SKM-1 (cell line): ENCODE measurements around the gene LRIF1.
"Not testable (repeated sequence)": the region's sequence is repeated elsewhere in the genome, so short reads cannot be mapped to it uniquely, and the experiment has no call there.

Experiments used
- DNase-seq: peaks from one replicate; lab custom pipeline; 2025; ENCODE audit not compliant: unreplicated experiment; lab: John Stamatoyannopoulos, UW

LRIF1 gene

GRCh38 chr1:110952031-110952430, 11.7 kb downstream of the LRIF1 start:
- no peak for DNase-seq

DNA sequence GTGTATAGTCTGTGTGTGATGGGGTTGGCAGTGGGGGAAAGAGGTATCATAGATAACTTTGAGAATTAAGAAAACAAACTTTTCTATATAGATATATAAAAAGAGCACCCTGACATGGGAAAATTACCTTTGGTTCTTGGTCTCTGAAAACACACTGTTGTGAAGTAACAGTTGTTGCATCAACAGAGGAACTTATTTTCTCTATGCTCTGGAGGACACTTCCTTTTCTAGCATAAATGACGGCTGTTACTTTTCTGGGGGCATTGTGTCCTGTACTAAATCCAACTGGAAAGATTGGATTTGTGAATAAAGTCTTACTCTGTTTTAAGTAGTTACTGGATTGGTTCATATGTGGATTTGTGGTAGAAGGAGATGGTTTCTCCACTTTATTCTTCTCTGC, 12.6 kb downstream of the LRIF1 start:
- DNase-seq, result no peak

- DNase-seq, result no peak
Observed at GRCh38 chr1:110948038-110948810, 15.5 kb downstream of the LRIF1 start.

DNA sequence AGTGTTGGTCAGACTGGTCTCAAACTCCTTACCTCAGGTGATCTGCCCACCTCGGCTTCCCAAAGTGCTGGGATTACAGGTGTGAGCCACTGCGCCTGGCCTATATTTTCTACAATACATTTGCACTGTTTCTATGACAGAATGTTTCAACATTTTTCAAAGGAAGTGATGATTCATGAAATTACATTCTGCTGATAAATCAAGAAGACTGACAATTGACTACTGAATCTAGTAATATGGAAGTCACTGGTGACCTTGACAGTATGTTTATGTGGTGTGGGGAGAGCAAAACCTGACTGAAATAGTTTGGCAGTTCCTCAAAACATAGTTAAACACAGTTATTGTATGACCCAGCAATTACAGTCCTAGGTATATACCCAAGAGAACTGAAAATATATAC, 18.1 kb downstream of the LRIF1 start:
- no peak for DNase-seq

DNA sequence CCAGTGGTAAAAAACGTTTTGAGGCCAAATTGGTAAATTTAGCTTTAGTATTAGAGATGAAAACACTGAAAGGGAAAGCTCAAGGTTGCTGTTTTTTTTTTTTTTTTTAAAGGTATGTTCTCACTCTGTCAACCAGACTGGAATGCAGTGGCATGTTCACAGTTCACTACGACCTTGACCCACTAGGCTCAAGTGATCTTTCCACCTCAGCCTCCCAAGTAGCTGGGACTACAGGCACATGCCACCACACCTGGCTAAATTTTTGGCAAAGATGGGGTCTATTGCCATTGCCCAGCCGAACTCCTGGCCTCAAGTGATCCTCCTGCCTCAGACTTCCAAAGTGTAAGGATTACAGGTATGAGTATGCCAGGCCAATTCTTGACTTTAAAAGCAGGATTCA, 18.9 kb downstream of the LRIF1 start:
- DNase-seq, result no peak

DNA sequence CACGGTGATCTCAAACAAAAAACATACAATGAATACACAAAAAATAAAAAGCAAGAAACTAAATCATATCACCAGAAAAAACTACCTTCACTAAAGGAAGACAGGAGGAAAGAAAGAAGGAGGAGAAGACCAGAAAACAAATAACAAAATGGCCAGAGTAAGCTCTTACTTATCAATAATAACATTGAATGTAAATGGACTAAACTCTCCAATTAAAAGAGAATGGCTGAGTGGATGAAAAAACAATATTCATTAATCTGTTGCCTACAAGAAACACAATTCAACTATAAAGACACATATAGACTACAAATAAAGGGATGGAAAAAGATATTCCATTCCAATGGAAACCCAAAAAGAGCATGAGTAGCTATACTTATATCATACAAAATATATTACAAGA, 27.2 kb downstream of the LRIF1 start:
- DNase-seq, result no peak

DNA sequence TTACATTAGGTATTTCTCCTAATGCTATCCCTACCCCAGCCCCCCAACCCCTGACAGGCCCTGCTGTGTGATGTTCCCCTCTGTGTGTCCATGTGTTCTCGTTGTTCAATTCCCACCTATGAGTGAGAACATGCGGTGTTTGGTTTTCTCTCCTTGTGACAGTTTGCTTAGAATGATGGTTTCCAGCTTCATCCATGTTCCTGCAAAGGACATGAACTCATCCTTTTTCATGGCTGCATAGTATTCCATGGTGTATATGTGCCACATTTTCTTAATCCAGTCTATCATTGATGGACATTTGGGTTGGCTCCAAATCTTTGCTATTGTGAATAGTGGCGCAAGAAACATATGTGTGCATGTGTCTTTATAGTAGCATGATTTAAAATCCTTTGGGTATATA, 32.6 kb downstream of the LRIF1 start:
- DNase-seq, result not testable (repeated sequence)

GRCh38 chr1:110928904-110929303, 34.8 kb downstream of the LRIF1 start:
- DNase-seq, result no peak

GRCh38 chr1:110928191-110928590, 35.5 kb downstream of the LRIF1 start:
- no peak for DNase-seq

DNA sequence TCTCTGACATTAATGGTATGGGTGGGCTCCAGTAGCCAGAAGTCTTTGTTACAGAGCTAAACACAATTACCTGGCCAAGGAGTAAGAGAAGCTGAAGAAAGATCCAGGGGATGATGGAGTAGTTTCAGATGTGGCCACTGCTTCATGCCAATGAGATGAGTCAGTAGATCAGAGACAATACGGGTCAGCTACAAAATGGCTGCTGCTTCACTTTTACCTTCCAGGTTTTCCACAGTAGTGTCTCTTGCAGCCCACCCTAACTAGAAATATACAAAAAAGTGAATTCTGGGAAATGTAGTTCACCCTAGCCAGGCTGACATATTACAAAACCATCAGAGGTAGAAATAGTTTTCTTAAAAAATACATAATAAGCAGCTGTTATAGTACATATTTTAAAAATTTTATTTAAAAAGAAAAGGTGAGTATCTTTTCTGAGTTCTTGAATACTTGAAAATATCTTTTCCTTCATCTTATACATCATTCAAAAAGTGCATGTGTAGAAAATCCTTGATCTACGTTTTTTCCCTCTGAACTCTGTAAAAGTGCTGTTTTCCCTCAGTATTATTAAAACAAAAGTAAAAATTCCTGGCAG, 36.1 kb downstream of the LRIF1 start:
- DNase-seq, result no peak

GRCh38 chr1:110921953-110922352, 41.8 kb downstream of the LRIF1 start:
- no peak for DNase-seq

GRCh38 chr1:110918016-110918415, 45.7 kb downstream of the LRIF1 start:
- no peak for DNase-seq

DNA sequence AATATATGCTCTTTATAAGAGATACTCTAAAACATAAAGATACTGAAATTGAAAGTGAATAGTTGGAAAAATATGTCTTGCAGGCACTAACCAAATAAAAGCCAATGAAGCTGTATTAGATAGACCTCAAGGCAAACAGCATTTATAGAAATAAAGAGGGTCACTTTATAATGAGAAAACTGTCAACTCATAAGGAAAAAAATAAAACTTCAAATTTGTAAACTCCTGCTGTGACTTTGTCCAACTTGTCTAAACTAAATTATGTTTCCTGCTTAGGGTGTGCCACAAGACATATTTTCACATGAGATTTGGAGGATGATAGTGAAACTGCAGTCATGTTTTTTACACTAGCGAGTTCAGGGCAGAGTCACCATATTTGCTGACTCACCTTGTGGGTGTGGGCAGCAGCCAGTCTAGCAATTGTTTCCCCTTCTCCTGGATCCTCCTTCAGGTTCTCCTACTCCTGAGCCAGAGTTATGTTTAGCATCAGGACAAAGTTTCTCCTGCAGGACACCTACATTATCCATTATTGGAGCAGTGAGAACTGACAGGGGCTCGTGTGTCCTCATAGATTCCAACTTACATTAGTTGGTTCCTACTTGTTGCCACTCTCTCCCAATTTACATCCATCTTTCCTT, 46.9 kb downstream of the LRIF1 start:
- no peak for DNase-seq

DNA sequence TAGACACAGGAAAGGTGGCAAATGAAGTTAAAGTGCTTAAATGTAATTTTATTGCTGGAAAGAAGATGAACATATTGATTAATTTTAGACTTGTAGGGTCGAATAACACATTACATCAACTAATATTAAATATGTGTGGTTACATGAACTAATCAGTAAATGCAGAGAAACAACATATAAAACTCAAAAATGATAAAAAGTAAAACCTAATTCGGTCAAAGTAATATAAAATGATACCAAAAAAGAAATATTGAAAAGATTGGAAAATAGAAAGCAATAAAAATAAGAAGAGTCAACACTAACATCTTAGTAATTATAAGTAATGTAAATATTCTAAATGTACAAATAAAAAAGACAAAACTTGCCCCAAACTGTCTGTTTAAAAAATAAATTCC, 47.5 kb downstream of the LRIF1 start:
- DNase-seq, result no peak

- DNase-seq, result no peak
Observed at GRCh38 chr1:110915804-110916203, 47.9 kb downstream of the LRIF1 start.

DNA sequence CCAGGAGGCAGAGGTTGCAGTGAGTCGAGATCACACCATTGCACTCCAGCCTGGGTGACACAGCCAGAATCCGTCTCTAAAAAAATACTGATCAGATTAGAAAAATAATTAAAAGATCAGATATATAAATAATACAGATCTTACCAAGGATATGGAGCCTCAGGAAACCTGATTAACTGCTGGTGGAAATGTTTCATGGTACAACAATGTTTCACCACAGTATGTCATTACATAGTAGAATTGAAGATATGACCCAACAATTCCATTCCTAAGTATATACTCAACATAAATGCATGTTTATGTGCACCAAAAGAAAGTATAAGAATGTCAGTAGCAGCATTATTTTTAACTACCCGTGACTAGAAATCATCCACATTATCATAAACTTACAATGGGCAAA, 49.0 kb downstream of the LRIF1 start:
- no peak for DNase-seq

DNA sequence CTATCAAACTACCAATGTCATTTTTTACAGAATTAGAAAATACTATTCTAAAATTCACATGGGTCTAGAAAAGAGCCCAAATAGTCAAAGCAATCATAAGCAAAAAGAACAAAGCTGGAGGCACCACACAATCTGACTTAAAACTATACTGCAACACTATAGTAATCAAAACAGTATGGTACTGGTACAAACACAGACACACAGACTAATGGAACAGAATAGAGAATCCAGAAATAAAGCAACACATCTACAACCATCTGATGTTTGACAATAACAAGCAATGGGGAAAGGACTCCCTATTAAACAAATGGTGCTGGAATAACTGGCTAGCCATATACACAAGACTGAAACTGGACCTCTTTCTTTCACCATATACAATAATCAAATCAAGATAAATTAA, 50.9 kb downstream of the LRIF1 start:
- no peak for DNase-seq

GRCh38 chr1:110903853-110904500, 59.7 kb downstream of the LRIF1 start:
- DNase-seq, result no peak

DNA sequence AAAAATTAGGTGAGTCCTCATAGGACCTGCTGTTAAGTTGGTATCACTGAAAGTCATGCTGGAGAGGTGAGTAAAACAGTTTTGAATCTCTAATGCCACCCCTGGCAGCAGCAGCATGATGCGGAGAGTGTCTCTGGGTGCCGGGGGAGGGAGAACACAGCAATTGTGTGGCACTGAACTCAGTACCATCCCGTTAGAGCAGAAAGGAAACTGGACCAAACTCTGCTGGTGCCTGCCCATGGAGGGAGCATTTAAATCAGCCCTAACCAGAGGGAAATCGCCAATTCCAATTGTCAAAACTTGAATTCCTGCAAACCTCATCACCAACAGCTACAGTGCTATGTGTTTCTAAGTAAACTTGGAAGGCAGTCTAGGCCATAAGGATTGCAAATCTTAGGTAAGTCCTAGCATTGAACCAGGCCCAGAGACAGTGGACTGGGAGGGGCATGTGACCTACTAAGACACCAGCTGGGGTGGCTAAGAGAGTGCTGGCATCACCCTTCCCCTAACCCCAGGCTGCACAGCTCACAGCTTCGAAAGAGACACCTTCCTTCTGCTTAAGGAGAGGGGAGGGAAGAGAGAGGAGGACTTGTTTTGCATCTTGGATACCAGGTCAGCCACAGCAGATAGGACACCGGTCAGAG, 60.8 kb downstream of the LRIF1 start:
- no peak for DNase-seq

DNA sequence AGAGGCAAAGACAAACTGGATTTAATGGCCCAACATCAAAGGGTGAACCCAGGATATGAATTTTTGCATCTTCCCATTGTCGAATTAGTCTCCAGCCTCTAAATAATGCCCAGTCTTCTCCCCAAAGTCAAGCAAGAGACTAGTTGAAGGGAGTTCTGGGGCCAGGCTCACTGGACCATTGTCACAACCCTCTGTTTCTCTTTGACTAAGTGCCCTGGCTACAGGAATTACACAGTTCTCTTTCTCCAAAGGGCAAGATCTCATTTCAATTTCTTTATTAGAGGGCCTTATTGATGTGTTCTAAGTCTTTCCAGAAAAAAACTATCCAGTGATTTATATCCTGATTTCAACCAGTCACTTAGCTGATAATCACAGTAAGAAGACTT, 64.3 kb downstream of the LRIF1 start:
- DNase-seq, result no peak

DNA sequence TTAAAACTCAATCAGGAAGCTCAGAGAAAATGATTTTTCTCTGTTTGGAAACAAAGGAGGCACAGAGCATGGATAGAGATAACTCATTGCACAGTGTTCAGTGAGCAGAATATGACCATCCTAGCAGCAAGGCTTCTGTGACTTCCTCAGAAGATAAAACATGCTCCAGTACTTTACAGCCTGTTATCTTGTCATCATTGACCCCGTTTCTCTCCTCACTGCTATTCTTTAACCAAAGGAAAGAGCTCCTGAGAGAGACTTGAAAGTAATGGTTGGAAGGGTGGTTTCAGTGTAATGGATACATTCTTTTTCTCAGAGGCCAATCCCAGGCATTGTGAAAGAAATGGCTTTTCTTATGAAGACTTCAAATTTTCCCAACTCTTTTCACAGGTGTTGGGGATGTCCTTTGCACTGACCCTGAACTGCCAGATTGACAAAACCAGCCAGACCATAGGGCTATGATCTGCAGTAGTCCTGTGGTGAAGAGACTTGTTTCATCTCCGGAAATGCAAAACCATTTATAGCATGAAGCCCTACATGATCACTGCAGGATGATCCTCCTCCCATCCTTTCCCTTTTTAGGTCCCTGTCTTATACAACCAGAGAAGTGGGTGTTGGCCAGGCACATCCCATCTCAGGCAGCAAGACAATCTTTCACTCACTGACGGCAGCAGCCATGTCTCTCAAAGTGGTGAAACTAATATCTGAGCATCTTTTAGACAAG, 64.8 kb downstream of the LRIF1 start:
- no peak for DNase-seq
